HuH-7 (cell line): ENCODE data around the gene SWAP70.

Experiments
- DNase-seq: peaks from one replicate; pipeline ENCODE4 v3.0.0; 2011; ENCODE audit warnings: low spot score

SWAP70 gene

DNA sequence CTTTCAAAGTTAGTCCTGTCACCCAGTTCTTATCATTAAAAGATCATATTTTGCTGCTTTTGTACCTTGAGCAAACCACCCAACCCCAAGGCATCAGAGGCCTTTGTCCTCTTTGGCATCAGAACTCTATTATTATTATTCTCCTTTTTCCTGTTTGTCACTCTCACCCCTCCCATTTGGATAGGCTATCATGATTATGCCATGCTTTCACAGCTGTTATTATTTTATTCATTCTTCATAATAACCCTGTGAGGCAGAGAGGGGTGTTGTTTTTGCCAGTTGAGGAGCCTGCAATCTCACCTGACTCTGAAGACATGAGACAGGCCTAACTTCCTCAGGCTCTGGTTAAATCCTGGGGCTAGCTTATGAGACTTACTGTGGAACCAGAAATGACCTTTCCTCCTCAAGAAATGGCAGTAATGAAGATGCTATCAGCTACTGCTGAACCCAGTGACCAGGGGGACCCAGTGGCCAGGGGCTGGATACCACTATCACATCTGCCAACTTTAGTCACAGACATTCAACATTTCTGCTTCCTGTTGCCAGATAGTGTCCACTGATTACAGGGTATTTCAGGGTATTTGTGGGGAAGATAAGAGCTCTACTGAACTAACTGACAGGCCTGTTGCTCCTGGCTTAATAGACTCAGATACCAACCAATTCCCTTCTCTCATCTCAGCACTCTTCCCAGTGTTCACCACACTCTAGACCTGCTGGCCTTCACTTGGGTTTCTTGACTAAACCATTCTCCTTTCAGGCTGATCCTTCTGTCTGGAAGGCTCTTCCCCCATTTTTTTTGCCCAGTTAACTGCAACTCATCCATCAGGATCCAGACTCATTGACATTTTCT is 11.8 kb upstream of the SWAP70 start:
- DNase-seq = no peak

DNA sequence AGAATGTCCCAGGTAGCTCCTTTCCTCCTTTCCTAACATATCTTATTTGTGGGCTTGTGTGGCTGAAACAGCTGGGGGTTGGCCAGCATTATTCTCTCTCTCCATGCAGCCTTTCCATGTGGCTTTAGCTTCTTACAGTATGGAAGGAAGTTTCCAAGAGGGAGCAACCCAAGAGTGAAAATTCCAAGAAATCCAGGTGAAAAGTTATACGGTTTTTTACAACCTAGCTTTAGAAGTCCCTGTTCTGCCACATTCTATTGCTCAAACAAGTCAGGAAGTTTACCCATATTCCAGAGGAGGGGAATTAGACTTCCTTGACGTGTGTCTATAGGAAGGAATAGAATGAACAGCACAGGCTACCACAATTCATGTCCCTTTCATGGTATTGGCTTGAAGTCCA is 10.0 kb upstream of the SWAP70 start:
- DNase-seq = no peak

DNA sequence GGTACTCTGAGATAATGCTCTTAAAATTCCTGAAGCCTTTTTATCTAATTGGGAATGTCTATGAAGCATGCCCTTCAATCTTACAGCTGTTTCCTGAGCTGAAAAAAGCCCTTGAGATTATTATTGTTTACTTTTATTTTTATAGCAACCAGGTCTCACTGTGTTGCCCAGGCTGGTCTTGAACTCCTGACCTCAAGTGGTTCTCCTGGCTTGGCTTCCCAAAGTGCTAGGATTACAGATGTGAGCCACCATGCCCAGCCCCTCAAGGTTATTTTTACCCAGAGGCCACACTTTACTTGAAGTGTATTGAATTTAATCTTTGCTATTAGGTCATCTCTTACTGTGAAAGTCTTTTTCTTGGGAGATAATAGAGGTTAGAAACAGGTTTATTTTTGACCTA is 7.0 kb upstream of the SWAP70 start:
- no peak for DNase-seq

DNA sequence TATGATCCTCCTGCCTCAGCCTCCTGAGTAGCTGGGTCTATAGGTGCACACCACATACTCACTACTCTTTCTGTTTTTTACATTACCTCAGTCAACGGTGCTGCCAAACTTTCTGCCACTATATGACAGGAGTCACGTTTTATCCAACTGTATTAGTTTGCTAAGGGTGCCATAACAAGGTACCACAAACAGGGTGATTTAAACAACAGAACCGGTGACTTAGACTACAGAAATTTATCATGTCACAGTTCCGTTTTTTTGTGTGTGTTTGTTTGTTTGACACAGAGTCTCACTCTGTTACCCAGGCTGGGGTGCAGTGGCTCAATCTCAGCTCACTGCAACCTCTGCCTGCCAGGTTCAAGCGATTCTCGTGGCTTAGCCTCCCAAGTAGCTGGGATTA is 6.3 kb upstream of the SWAP70 start:
- DNase-seq = no peak

DNA sequence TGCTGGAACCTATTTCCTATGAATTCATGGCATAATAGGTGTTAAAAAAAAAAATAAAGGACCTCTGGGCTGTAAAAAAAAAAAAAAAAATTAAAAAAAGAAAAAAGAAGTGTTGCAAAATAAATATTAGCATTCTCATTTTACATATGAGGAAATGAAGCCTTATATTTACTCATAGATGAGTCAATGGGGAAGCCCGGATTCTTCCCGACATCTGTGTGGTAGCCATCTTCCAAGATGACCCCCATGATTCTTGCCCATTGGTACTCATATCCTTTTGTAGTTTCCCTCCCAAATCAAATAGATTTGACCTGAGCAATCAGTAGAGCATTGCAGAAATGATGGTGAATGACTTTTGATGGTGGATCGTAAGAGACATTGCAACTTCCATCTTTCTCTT is 3.0 kb upstream of the SWAP70 start:
- DNase-seq = no peak

DNA sequence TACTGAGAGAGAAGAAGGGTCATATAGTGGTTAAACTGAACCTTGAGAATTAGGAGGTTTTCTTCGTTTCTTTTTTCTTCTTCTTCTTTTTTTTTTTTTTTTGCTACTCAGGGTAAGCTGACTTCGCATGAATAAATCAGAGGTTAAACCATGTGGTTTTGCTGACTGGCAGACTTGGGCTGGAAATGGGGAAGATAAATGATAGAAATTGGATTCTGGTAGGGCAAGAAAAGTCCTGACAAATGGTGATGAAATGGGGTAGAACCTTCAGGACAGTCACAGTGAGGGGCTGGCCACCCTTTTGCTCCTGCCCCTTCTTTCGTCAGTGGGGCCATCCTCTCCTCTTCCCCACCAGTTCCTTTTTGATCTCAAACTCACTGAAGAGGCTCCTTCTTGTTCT is 1.6 kb upstream of the SWAP70 start:
- DNase-seq = no peak

DNA sequence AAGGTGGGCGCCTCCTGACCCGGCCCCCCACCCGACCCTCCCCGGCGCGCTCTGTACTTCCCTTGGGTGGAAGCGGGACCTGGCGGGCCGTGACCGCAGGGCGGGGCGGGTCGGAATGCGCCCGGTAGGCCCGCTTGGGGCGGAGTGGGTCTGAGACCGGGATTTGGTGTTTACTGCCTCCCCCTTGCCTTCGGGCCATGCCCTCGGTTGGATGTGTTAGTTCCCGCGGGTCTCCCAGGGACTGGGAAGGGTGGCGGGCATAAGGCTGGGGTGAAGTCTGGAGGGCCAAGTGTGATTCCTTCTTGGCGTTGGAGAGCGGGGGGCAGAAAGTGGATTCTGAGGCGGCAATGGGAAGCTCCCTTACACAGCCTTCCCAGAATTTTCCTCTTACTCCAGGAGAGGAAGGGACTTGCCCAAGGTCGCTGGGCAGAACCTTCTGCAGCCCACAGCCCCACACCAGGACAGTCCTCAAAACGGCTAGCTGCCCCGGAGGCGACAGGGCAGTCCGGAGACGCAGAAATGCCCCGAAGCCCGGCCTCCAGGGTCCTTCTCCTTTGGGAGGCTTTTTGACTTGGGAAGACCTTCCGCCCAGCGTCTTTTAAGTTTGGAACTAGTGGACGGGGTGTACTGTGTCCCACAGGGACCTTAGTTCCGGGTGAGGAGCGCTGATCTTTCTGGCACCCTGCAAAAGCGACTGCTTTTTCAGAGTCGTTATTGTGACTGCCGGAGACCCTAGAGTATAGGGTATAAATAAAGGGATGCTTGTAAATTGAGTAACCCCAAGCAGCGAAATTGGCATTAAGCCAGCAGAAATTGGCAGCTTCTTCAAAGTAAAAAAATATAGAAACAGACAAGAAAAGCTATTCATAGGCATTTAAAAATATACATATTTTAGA is 647 bp downstream of the SWAP70 start:
- peak; percentile 39 for DNase-seq

DNA sequence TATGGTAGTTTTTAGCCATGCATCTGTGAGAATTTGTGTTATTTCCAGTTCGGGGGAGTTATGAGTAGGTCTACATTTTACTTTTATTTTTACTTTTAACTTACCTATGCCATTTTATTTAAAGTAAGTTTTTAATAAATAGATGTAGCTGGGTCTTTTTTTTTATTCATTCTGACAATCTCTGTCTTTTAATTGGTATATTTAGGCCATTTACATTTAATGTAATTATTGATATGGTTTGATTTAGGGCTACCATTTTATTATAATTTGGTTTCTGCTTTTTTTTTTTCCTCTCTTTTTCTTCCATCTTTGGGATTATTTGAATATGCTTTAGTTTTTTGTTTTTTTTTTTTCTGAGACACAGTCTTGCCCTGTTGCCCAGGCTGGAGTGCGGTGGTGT is 1.9 kb downstream of the SWAP70 start:
- no peak for DNase-seq

DNA sequence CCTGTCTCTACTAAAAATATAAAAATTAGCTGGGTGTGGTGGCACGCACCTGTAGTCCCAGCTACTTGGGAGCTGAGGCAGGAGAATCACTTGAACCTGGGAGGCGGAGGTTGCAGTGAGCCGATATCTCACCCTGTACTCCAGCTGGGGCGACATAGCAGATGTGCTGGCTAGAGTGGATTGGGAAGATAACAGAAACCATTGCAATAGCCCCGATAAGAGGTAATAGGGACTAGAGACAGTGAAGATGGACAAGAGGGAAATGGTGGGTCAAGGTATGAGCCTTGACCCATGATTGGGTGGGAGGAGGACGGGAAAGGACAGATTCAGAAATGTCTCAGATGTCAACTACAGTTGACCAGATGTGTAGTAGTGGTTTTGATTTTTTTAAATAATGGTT is 6.1 kb downstream of the SWAP70 start:
- no peak for DNase-seq

DNA sequence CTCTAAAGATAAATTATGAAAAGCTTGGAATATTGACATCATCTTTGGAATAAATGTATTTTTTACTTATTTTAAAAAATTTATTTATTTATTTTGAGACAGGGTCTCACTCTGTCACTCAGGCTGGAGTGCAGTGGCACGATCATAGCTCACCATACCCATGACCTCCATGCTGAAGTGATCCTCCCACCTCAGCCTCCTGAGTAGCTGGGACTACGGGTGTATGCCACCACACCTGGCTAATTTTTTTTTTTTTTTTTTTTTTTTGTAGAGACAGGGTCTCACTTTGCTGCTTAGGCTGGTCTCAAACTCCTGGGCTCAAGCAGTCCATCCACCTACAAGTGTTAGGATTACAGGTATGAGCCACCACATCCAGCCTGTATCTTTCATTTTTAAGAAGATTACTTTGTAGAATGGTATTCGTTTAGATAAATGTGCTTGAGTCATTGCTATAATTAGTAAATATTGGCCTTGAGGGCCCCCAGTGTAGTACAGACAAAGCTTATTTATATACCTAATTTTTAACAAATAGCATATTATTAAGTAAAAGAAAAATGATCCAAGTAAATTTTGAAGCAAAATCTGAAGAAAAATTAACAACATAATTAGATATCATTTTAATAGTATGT is 8.5 kb downstream of the SWAP70 start:
- no peak for DNase-seq

DNA sequence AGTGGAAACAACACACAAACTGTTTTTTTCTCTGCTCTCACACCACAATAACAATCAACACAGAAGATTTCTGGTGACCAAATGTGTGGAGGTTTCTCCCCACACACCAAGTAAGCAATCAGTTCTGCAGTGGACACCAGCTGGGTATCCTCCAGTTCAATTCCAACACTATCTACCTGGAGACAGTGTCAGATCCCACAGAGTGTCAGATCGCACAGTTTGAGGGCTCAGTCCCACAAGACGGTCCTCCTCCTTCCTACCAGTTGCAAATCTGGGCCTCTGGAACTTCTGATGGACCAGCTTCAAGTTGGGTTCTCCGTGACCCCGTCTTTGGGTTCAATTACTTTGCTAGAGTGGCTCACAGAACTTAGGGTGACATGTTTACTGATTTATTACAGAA is 9.0 kb downstream of the SWAP70 start:
- no peak for DNase-seq

DNA sequence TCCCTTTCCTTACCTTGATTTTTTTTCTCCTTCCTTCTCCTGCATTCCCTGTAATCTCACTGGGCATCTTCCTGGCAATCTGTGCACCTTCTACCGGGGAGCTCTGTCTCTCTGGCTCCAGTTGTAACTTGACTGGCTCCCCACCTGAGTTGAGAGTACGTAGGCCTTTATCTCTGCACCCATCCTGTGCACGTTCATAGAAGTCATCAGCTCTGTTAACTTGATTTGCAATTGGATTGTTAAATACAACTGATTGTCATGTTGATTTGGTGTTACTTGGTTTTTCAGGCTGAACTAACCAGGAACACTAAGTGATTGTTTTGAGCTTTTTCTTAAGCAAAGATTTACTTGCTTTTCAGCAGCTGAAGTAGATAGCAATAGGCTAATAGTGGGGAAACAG is 11.8 kb downstream of the SWAP70 start:
- DNase-seq = no peak

DNA sequence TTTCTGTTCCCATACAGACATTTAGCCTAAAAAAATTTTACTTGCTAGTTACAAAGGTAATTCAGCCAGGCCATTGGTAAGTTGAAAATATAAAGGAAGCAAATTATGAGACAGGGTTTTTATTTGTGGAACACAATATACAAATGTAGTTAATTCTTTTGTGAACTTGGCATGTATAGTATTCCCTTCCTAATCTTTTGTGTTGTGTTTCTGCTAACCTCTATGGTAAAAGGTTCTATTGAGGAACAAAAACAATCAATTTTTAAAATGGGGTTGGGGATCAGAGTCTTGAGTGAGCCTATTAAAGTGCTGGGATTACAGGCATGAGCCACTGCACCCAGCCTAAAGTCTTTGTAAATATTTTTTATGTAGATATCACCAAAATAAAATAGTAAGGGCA is 14.1 kb downstream of the SWAP70 start:
- no peak for DNase-seq

DNA sequence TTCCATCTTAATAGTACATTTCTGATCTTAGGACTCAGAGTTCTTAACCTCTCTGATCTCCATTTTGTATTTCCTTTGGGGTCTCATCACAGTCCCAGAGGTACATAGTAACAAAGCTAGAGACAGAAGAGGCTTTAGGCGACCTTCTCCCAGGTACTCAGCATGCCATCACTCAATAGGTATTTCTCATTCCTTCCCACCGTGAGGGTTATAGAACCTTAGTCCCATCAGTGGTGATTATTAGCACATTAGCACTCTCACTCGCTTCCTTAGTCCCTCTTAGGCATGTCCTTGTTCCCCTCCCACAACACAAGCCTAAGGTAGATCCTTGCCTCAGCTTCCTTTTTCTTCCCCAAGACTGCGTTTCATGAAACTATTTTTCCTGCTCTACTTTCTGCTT is 14.7 kb downstream of the SWAP70 start:
- DNase-seq = no peak

DNA sequence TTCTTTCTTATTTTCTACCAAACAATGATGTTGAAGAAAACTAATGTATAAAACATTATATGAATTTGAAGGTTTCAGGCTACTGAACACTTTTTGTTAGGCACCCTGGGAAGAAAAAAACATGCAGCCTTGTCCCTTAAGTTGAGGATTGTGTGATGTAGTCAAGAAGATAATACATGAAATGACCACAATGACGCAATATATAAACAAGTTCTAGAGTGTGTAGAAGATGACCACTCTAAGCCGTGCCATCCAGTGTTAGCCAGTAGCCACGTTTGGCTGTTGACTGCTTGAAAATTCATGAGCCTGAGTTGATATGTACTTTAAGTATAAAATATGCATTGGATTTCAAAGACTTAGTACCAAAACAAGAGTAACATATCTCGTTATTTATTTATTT is 16.2 kb downstream of the SWAP70 start:
- no peak for DNase-seq

DNA sequence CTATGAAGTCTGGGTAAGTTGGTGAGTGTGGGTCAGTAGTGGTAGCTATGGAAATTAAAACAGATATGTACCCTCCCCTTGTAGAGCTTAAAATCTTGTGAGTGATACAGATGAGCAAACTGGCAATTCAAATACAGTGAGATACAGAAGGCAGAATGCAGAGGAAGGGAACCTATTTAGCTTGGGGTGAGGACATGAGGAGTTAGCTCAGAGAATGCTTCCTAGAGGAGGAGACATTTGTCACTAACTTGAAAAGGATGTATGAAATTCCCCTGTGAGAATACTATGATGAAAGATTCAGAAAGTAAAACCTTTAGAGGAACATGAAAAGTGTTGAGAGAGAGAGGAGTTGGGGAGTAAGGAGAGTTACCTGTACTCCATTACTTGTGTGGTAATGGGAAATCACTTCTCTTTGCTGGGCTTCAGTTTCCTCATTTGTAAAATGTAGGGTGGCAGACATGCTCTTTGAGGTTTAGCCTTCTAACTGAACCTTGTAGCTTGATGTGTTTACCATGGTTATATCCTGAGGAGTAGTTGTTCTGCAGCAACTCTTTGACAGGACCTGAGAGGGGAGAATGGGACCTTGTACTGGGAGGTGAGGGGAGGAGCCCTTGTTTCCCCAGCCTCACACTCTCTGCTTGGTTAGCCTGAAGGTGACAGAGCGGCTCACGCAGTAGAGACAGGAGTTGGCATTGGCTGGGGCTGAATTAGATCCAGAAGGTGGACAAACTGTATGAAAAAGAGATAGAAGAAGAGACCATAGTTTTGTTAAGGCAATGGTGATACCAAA is 17.9 kb downstream of the SWAP70 start:
- no peak for DNase-seq

DNA sequence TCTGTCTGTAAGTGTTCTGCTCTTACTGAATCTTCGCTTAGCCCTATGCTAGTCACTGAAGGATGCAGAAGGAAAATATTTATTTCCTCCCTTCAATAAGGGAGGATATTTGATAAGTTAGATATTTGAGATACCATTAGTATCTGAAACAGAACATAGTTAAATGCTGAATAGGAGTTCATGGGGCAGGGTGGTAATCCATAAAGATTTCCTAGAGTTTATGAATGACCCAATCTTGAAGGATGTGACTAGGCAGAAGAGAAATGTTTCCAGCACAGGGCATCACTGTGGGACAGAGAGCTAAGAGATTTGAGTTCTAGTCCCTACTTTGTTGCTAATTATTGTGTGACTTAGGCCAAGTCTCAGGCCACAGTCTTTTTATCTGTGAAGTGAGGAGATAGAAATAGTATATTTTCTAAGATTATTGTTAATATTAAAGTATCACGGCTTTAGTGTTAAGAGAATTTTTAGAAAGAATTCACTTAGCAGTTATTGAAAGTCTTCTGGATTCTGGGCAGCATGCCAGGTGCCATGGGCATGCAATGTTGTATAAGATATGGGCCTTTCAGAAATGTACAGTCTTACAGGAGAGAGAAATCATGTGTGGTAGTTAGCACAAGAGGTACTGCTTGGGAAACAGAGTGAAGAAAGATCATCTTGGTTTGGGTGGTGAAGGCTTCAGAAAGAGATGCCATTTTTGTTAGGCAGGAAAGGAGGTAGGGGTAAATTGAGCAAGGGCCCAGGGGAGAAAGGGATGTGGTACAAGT is 24.0 kb downstream of the SWAP70 start:
- DNase-seq = no peak

DNA sequence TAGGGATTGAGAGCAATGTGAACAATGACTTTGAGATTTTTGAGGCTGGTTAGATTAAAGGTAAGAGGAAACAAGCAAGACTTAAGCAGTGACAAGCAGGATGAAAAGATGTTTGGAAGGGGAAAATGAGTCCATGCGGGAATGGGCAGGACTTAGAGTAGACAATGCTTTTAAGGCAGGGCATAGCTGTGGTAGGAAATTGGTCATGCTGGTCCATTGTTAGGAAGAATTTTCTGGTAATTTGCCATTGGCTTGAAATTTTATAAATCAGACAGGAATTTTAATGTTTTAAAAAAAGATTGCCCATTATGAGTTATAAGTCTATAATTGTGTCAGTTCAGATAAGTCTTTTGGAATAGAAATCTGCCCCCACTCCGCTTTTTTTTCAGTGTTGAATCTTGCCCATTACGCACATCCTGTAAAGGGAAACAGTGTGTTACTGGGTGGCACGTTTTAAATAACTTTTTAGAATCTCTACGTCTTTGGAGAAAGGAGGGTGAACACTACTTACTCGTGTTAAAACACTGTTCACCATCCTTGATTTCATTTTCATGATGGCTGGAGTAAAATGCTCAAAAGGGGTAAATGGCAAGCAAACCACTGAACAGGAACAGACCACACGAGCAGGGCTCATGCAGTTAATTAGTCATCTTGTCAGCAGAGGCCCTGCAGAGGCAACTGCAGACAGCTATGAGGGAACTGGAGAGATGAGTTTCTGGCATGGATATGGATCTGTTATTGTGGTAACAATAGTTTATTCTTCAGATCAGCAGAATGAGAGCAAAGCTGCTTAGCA is 25.0 kb downstream of the SWAP70 start:
- no peak for DNase-seq

DNA sequence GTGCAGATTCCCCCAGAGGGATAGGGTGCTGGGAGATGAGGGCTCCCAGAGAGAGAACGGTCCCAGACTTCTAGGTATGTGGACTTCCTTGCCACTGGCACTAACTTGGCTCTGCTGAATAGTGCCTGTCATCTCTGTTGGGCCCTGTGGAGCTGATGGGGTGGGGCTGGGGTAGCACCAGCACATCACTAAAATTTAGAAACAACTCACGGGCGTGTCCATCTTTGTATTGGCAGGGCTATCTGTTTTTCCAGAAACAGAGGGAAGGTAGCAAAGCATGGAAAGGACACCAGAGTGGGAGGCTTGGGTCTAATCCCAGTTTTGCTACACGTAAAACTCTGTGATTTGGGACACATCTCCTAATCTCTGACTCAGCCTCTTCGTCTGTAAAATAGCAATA is 25.8 kb downstream of the SWAP70 start:
- no peak for DNase-seq

DNA sequence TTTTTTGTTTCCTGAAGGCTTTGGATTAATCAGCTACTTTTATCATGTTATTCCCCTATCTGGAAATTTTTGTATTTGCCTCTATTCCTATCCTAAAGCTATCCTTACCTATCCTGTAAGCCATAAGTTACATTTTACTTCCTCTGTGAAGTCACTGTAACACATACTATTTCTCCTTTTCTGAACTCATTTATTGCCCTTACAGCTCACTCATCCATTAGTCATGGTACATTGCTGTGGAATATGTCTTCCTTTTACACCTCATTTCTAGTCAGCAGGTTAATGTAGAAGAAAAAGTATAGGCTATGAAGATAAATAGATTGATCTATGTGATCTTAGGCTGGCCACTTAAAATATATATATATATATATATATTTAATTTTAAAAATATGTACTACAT is 28.0 kb downstream of the SWAP70 start:
- no peak for DNase-seq

DNA sequence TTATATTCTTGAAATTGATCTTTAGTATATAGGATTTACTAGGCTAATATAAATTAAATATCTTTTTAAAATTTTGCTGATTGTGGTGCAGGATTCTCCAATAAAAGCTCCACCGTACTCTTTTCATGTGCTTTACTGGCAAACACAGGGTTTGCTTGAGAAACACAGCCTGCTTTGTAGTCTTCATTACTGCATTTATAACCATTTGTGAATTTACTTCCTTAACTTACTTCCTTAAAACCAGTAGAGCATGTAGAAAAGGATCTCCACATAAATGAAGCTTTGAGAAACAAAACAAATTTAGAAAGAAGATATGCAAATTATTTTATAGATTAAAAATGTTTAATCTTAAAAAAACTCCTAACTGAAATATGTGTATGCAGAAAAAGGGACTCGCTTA is 28.8 kb downstream of the SWAP70 start:
- DNase-seq = no peak
